HepG2 (cell line): Measurements from ENCODE around the gene PLD1. TPM values are rescaled to one million over a fixed set of nuclear protein-coding genes. Genes with fewer than 3 reads are reported as not detected.

Experiments used
- ATAC-seq: fragments of 200-7000 bp; cut with Tn5 transposase; 3 replicates; pipeline ENCODE4 v1.9.1; 2020; ENCODE audit warnings: mild to moderate bottlenecking, moderate library complexity
- BruUV-seq: library from RNA; stranded (reverse); fragments of 400-500 nt; replicated peaks from 2 replicates; lab custom pipeline; 2021; lab: Mats Ljungman, UMichigan
- CTCF ChIA-PET: fragments of 300-600 bp; formaldehyde crosslinking; extraction: SDS; loops from one replicate; lab custom pipeline; 2021; ENCODE audit warnings: low total read pairs, inconsistent platforms, low intra/inter-chr PET ratio; lab: Yijun Ruan, JAX
- POLR2A ChIA-PET: fragments of 350-600 bp; sonication (Branson Sonifier 250); formaldehyde crosslinking; loops from one replicate; lab custom pipeline; 2020; ENCODE audit warnings: antibody characterized with exemption, inconsistent platforms; lab: Yijun Ruan, JAX
- DNase-seq: peaks from one replicate; pipeline ENCODE4 v3.0.0-alpha.2; 2015; ENCODE audit warnings: low spot score
- FAIRE-seq: peaks from 3 replicates; lab custom pipeline; 2011; peaks lifted over from hg19 to GRCh38; lab: Jason Lieb, UNC
- H2AFZ ChIP-seq: one replicate; pipeline ENCODE4 v1.6.1; 2011; ENCODE audit warnings: low read length, inconsistent platforms
- H3K27ac ChIP-seq: fragments of 300-600 bp; 3 replicates; pipeline ENCODE4 v1.8.0; 2011; ENCODE audit warnings: mixed run types, mild to moderate bottlenecking, mixed read lengths, low read length, inconsistent platforms; ENCODE audit not compliant: insufficient read depth; ENCODE audit errors: extremely low read length
- H3K27me3 ChIP-seq, 2 experiments: fragments of 200-600 bp in 1 of 2; 2 replicates in 1 of 2; 3 replicates in 1 of 2; pipeline versions ENCODE4 v1.6.0 to v1.8.0; 2011; ENCODE audit warnings: low read length in 2 of 2, mild to moderate bottlenecking in 2 of 2, moderate library complexity in 2 of 2, inconsistent platforms in 1 of 2; ENCODE audit not compliant: insufficient read depth in 2 of 2, control insufficient read depth in 1 of 2
- H3K36me3 ChIP-seq, 2 experiments: fragments of 200-600 bp in 1 of 2; replicated peaks in 1 of 2; 2 replicates in 1 of 2; 3 replicates in 1 of 2; pipeline versions ENCODE4 v1.5.1 to v1.8.0; 2011; ENCODE audit warnings: low read length in 2 of 2, inconsistent platforms in 1 of 2; ENCODE audit not compliant: insufficient read depth in 2 of 2, control insufficient read depth in 1 of 2
- H3K4me1 ChIP-seq: 2 replicates; pipeline ENCODE4 v1.5.1; 2012; ENCODE audit warnings: low read length, inconsistent platforms; ENCODE audit not compliant: insufficient read depth
- H3K4me2 ChIP-seq: 2 replicates; pipeline ENCODE4 v1.6.0; 2011; ENCODE audit warnings: low read depth, low read length, inconsistent platforms
- H3K4me3 ChIP-seq, 3 experiments: fragments of 200-600 bp in 1 of 3; sonication (generic), shearing (Covaris generic) in 1 of 3; replicated peaks in 1 of 3; 2 replicates each; pipeline ENCODE4 v1.5.1; 2011 to 2016; ENCODE audit warnings: low read length in 3 of 3, inconsistent platforms in 2 of 3, low read depth in 2 of 3, mild to moderate bottlenecking in 2 of 3, control low read depth in 1 of 3, mixed read lengths in 1 of 3; ENCODE audit not compliant: insufficient read depth in 1 of 3
- H3K79me2 ChIP-seq: one replicate; pipeline ENCODE4 v1.6.1; 2011; ENCODE audit warnings: low read length, inconsistent platforms; ENCODE audit not compliant: insufficient read depth
- H3K9ac ChIP-seq: 2 replicates; pipeline ENCODE4 v1.6.0; 2011; ENCODE audit warnings: mild to moderate bottlenecking, low read depth, low read length, inconsistent platforms; ENCODE audit not compliant: insufficient read depth
- H3K9me3 ChIP-seq: 2 replicates; pipeline ENCODE4 v1.5.1; 2012; ENCODE audit warnings: mild to moderate bottlenecking, low read length
- H4K20me1 ChIP-seq: 2 replicates; pipeline ENCODE4 v1.6.0; 2011; ENCODE audit warnings: inconsistent platforms, mild to moderate bottlenecking, low read length, moderate library complexity; ENCODE audit not compliant: insufficient read depth
- CBX5 ChIP-seq: sonication (generic); formaldehyde crosslinking; IDR thresholded peaks from 2 replicates; pipeline ENCODE4 v1.4.0; 2020; ENCODE audit warnings: missing genetic modification reagents, borderline replicate concordance
- CCAR2 ChIP-seq: fragments of 200-400 bp; formaldehyde crosslinking; optimal IDR thresholded peaks from 2 replicates; pipeline ENCODE3; 2018; ENCODE audit warnings: low read depth, mild to moderate bottlenecking, low read length, moderate library complexity
- EP300 ChIP-seq, 3 experiments: sonication (generic) in 1 of 3; formaldehyde crosslinking in 1 of 3; IDR thresholded peaks; 2 replicates each; pipeline versions ENCODE4 v1.5.1 to v1.6.1; 2011 to 2020; ENCODE audit warnings: low read depth in 2 of 3, low read length in 2 of 3, borderline replicate concordance in 1 of 3, improper control_type of control experiment in 1 of 3, mild to moderate bottlenecking in 1 of 3, missing genetic modification reagents in 1 of 3, moderate library complexity in 1 of 3
- FOXM1 ChIP-seq: sonication (generic); formaldehyde crosslinking; IDR thresholded peaks from 2 replicates; pipeline ENCODE4 v1.5.0; 2020; ENCODE audit warnings: missing genetic modification reagents
- HOMEZ ChIP-seq: IDR thresholded peaks from 2 replicates; pipeline ENCODE4 v1.6.1; 2016; ENCODE audit warnings: low read depth
- LCORL ChIP-seq, 2 experiments: fragments of 450-650 bp in 1 of 2; sonication (generic) in 1 of 2; formaldehyde crosslinking in 1 of 2; IDR thresholded peaks; 2 replicates each; pipeline versions ENCODE4 v1.5.0 to v1.6.1; 2017 to 2020; ENCODE audit warnings: antibody characterized with exemption in 1 of 2, missing genetic modification reagents in 1 of 2
- RAD21 ChIP-seq: fragments of 450-650 bp; formaldehyde crosslinking; IDR thresholded peaks from 2 replicates; pipeline ENCODE4 v1.5.0; 2020; ENCODE audit warnings: mild to moderate bottlenecking
- SAP130 ChIP-seq: IDR thresholded peaks from 2 replicates; pipeline ENCODE4 v1.6.1; 2016; ENCODE audit warnings: low read depth
- SATB2 ChIP-seq: sonication (generic); formaldehyde crosslinking; IDR thresholded peaks from 2 replicates; pipeline ENCODE4 v1.5.0; 2020; ENCODE audit warnings: missing genetic modification reagents
- TBX3 ChIP-seq: fragments of 450-650 bp; IDR thresholded peaks from 2 replicates; pipeline ENCODE4 v1.6.1; 2017; ENCODE audit warnings: antibody characterized with exemption, mild to moderate bottlenecking, inconsistent platforms, borderline replicate concordance
- XBP1 ChIP-seq: sonication (generic); formaldehyde crosslinking; IDR thresholded peaks from 2 replicates; pipeline ENCODE4 v1.5.0; 2020; ENCODE audit warnings: missing genetic modification reagents
- ZC3H13 ChIP-seq: sonication (generic); formaldehyde crosslinking; IDR thresholded peaks from 2 replicates; pipeline ENCODE4 v1.8.1; 2023; ENCODE audit warnings: mild to moderate bottlenecking, missing genetic modification reagents, moderate library complexity
- ZKSCAN8 ChIP-seq: IDR thresholded peaks from 2 replicates; pipeline ENCODE4 v1.6.1; 2016; ENCODE audit warnings: borderline replicate concordance, missing genetic modification reagents, missing compliant biosample characterization
- ZNF17 ChIP-seq: sonication (generic); formaldehyde crosslinking; IDR thresholded peaks from 2 replicates; pipeline ENCODE4 v1.5.0; 2020; ENCODE audit warnings: mild to moderate bottlenecking, missing genetic modification reagents
- ZNF230 ChIP-seq: sonication (generic); formaldehyde crosslinking; IDR thresholded peaks from 2 replicates; pipeline ENCODE4 v1.4.0; 2020; ENCODE audit warnings: mild to moderate bottlenecking, missing genetic modification reagents
- ZNF549 ChIP-seq: sonication (generic); formaldehyde crosslinking; IDR thresholded peaks from 2 replicates; pipeline ENCODE4 v1.5.0; 2020; ENCODE audit warnings: missing genetic modification reagents
- ZNF552 ChIP-seq: sonication (generic); formaldehyde crosslinking; IDR thresholded peaks from 2 replicates; pipeline ENCODE4 v1.9.0; 2022; ENCODE audit warnings: missing genetic modification reagents, mild to moderate bottlenecking, borderline replicate concordance
- ZNF557 ChIP-seq: sonication (generic); formaldehyde crosslinking; IDR thresholded peaks from 2 replicates; pipeline ENCODE4 v1.4.0; 2020; ENCODE audit warnings: missing genetic modification reagents
- ZNF75D ChIP-seq: sonication (generic); formaldehyde crosslinking; IDR thresholded peaks from 2 replicates; pipeline ENCODE4 v1.8.1; 2023; ENCODE audit warnings: missing genetic modification reagents, mild to moderate bottlenecking, borderline replicate concordance
- ZNF775 ChIP-seq: sonication (generic); formaldehyde crosslinking; IDR thresholded peaks from 2 replicates; pipeline ENCODE4 v1.4.0; 2020; ENCODE audit warnings: missing genetic modification reagents, mild to moderate bottlenecking, moderate library complexity, borderline replicate concordance
- WGBS: methylation state at CpG from one replicate; pipeline ENCODE4 v1.1.6; 2017; ENCODE audit warnings: low lambda C conversion rate; 5-methylcytosine and 5-hydroxymethylcytosine counted together
- in situ Hi-C: cut with HindIII; loops from 2 replicates; pipeline ENCODE4 v1.10.0; 2017; ENCODE audit warnings: low pct_unique_long_range_greater_than_20kb; ENCODE audit not compliant: extremely low pct_ligation_motif_present
- intact Hi-C: fragments of 100-400 bp; cut with micrococcal nuclease; formaldehyde crosslinking; loops from one replicate; pipeline ENCODE4 v1.10.0; 2022; ENCODE audit not compliant: unreplicated experiment
- polyA plus RNA-seq, 8 experiments: library from polyadenylated mRNA; depleted of rRNA in 3 of 8; stranded (reverse) in 7 of 8; unstranded in 1 of 8; fragments of >200 nt; fragmentation: Illumina TruSeq in 4 of 8; extraction: Trizol in 4 of 8; gene quantifications; 2 replicates each; pipeline versions ENCODE4 v1.2.1 to v1.2.3, GENCODE V29; 2011 to 2016; ENCODE audit warnings: low read depth in 4 of 8, missing spikeins in 1 of 8, mixed read lengths in 1 of 8; ENCODE audit not compliant: insufficient read depth in 1 of 8
- total RNA-seq, 5 experiments: library from RNA; depleted of rRNA; stranded (reverse); fragments of >200 nt; fragmentation: Illumina TruSeq; extraction: Trizol; gene quantifications; 2 replicates each; pipeline ENCODE4 v1.2.3, GENCODE V29; 2016; ENCODE audit warnings: low read depth in 1 of 5

Gene PLD1
- total and polyA plus RNA-seq, 2 of the 13 experiments (the other 11 are each of a cell fraction or from before 2014, with no cell fraction given): 27.1 to 59.4 TPM

- in situ Hi-C loops: no loop called here
- H3K79me2 ChIP-seq: no peaks in the 10 kb centered on the region
- TF ChIP-seq SAP130: no peak
- TF ChIP-seq ZNF230 (CRISPR knock-in tag): no peak
- ChIA-PET POLR2A (no interaction called here), CTCF (no interaction called here)
- FAIRE-seq (no peak), DNase-seq (no peak), ATAC-seq (no peak)
- H3K9ac ChIP-seq: no peak overlapping the region
- no peaks in the 10 kb centered on the region for H3K36me3 ChIP-seq
- intact Hi-C loops: loop anchor here (5.0 to 10.0 kb wide), 3 partner anchors 60 to 647 kb away; no protein-coding TSS in a partner anchor
- H3K4me1 ChIP-seq: peaks cover 77% of the 10 kb centered on the region
- no peak overlapping the region for H3K4me3 ChIP-seq
- no peak overlapping the region for H3K4me2 ChIP-seq
- no peak overlapping the region for H3K27ac ChIP-seq
- no peaks in the 10 kb centered on the region for H4K20me1 ChIP-seq
- BruUV-seq: no TSS peak
- no peaks in the 10 kb centered on the region for H3K9me3 ChIP-seq
- H2AFZ ChIP-seq: no peak overlapping the region
- 78% methylated on average over 3 of the region's 3 CpGs for WGBS
- H3K27me3 ChIP-seq: no peaks in the 10 kb centered on the region
These were observed 21.7 kb upstream of the PLD1 start for GRCh38 chr3:171831936-171832335.

GRCh38 chr3:171830518-171830875 is 20.2 kb upstream of the PLD1 start:
- ATAC-seq: no peak
- Histone ChIP-seq H3K79me2 (no peaks in the 10 kb centered on the region), H3K4me3 (peak overlapping the region in 1 of 3 experiments; percentile 22; a peak in 1 of 6 replicates), H3K9me3 (no peaks in the 10 kb centered on the region), H3K36me3 (no peaks in the 10 kb centered on the region), H2AFZ (no peak overlapping the region), H3K9ac (no peak overlapping the region), H3K4me1 (peaks cover 79% of the 10 kb centered on the region), H4K20me1 (no peaks in the 10 kb centered on the region), H3K4me2 (peak overlapping the region; percentile 52), H3K27ac (peak overlapping the region; percentile 31), H3K27me3 (no peaks in the 10 kb centered on the region)
- in situ Hi-C loops (no loop called here), intact Hi-C loops (loop anchor here (5.0 to 10.0 kb wide), 3 partner anchors 58 to 646 kb away; no protein-coding TSS in a partner anchor)
- POLR2A ChIA-PET: interaction anchor here (1.0 to 5.6 kb wide), 9 partner anchors 8 to 212 kb away, joined by 3 to 37 read pairs (median 5); partner anchors contain the start of genes PLD1 and TMEM212
- DNase-seq: no peak
- CTCF ChIA-PET: no interaction called here
- no TSS peak for BruUV-seq
- TF ChIP-seq SATB2 (CRISPR knock-in tag) (no peak), ZNF552 (CRISPR knock-in tag) (no peak), XBP1 (CRISPR knock-in tag) (no peak), LCORL (IDR thresholded peaks at IDR 0.05) (no peak), LCORL (CRISPR knock-in tag; IDR thresholded peaks at IDR 0.05) (no peak), ZNF775 (CRISPR knock-in tag) (no peak), ZNF549 (CRISPR knock-in tag) (no peak), TBX3 (no peak), ZNF557 (CRISPR knock-in tag) (no peak), RAD21 (CRISPR knock-in tag) (no peak), FOXM1 (CRISPR knock-in tag) (no peak), CCAR2 (no peak), ZKSCAN8 (no peak), ZNF75D (CRISPR knock-in tag) (no peak), CBX5 (no peak), EP300 (IDR thresholded peaks at IDR 0.05; ENCODE audit: low read depth in 2 of 2, low read length in 2 of 2) (no peak), EP300 (CRISPR knock-in tag; IDR thresholded peaks at IDR 0.05; ENCODE audit: borderline replicate concordance) (no peak), HOMEZ (CRISPR knock-in tag) (no peak), ZC3H13 (CRISPR knock-in tag) (no peak), ZNF17 (CRISPR knock-in tag) (no peak)
- no peak for FAIRE-seq
